Measurements from ENCODE around the gene NELL1. TPM values are rescaled to one million over a fixed set of nuclear protein-coding genes. Genes with fewer than 3 reads are reported as not detected.

The NELL1 gene
- total RNA-seq, 4 donors from 2014 or later, result not detected

- H3K27ac ChIP-seq, result no peak overlapping the region
- in situ Hi-C loops (cut with MboI; ENCODE audit: low sequenced_read_pairs in 4 of 4) (loop anchor here in 3 of 4 donors (25.0 kb wide), 2 partner anchors 1511 to 1686 kb away; no protein-coding TSS in a partner anchor), intact Hi-C loops (cut with DNase I; ENCODE audit: low total_unique reads) (no loop called here)
- H3K4me1 ChIP-seq, result no peaks in the 10 kb centered on the region
- ATAC-seq, result no peak
- no peaks in the 10 kb centered on the region for H3K27me3 ChIP-seq
- no peak overlapping the region for H3K4me3 ChIP-seq
- no peaks in the 10 kb centered on the region for H3K9me3 ChIP-seq
- TF ChIP-seq POLR2A (IDR thresholded peaks at IDR 0.05), result no peak
- TF ChIP-seq CTCF (IDR thresholded peaks at IDR 0.05 in 4 of 5, conservative IDR thresholded peaks at IDR 0.05 in 1 of 5), result no peak
- DNase-seq, result no peak
- H3K36me3 ChIP-seq, result no peaks in the 10 kb centered on the region
These were observed 43.1 kb upstream of the NELL1 start for GRCh38 chr11:20626279-20626678.

- Histone ChIP-seq H3K36me3 (no peaks in the 10 kb centered on the region), H3K4me3 (no peak overlapping the region), H3K9me3 (no peaks in the 10 kb centered on the region), H3K4me1 (no peaks in the 10 kb centered on the region), H3K27ac (no peak overlapping the region), H3K27me3 (no peaks in the 10 kb centered on the region)
- intact Hi-C loops (cut with DNase I; ENCODE audit: low total_unique reads), result no loop called here
- TF ChIP-seq POLR2A (IDR thresholded peaks at IDR 0.05), result no peak
- no peak for TF ChIP-seq CTCF (IDR thresholded peaks at IDR 0.05 in 4 of 5, conservative IDR thresholded peaks at IDR 0.05 in 1 of 5)
- ATAC-seq (no peak), DNase-seq (no peak)
- in situ Hi-C loops (cut with MboI; ENCODE audit: low sequenced_read_pairs in 4 of 4), result loop anchor here in 3 of 4 donors (25.0 kb wide), 2 partner anchors 1510 to 1685 kb away; no protein-coding TSS in a partner anchor
These were observed 42.4 kb upstream of the NELL1 start for GRCh38 chr11:20627026-20627425.

GRCh38 chr11:20627701-20628100 is 41.7 kb upstream of the NELL1 start:
- DNase-seq (no peak), ATAC-seq (no peak)
- TF ChIP-seq CTCF (IDR thresholded peaks at IDR 0.05 in 4 of 5, conservative IDR thresholded peaks at IDR 0.05 in 1 of 5), result no peak
- TF ChIP-seq POLR2A (IDR thresholded peaks at IDR 0.05), result no peak
- Histone ChIP-seq H3K4me1 (no peaks in the 10 kb centered on the region), H3K36me3 (no peaks in the 10 kb centered on the region), H3K27ac (no peak overlapping the region), H3K9me3 (no peaks in the 10 kb centered on the region), H3K4me3 (no peak overlapping the region), H3K27me3 (no peaks in the 10 kb centered on the region)
- intact Hi-C loops (cut with DNase I; ENCODE audit: low total_unique reads) (no loop called here), in situ Hi-C loops (cut with MboI; ENCODE audit: low sequenced_read_pairs in 4 of 4) (loop anchor here in 3 of 4 donors (25.0 kb wide), 2 partner anchors 1510 to 1685 kb away; no protein-coding TSS in a partner anchor)

- no peak overlapping the region for H3K27ac ChIP-seq
- H3K36me3 ChIP-seq, result no peaks in the 10 kb centered on the region
- TF ChIP-seq POLR2A (IDR thresholded peaks at IDR 0.05) (no peak), CTCF (IDR thresholded peaks at IDR 0.05 in 4 of 5, conservative IDR thresholded peaks at IDR 0.05 in 1 of 5) (no peak)
- H3K4me1 ChIP-seq, result no peaks in the 10 kb centered on the region
- intact Hi-C loops (cut with DNase I; ENCODE audit: low total_unique reads) (no loop called here), in situ Hi-C loops (cut with MboI; ENCODE audit: low sequenced_read_pairs in 4 of 4) (loop anchor here in 3 of 4 donors (25.0 kb wide), 2 partner anchors 1506 to 1681 kb away; no protein-coding TSS in a partner anchor)
- H3K9me3 ChIP-seq, result no peaks in the 10 kb centered on the region
- no peak for DNase-seq
- H3K27me3 ChIP-seq, result peaks cover 0 to 4% (median 0%) of the 10 kb centered on the region in 3 donors
- H3K4me3 ChIP-seq, result no peak overlapping the region
- ATAC-seq, result no peak
These were observed 37.7 kb upstream of the NELL1 start for GRCh38 chr11:20631519-20632168.
